HG03565 (cell line): ENCODE data around the gene ZNF195.
"Not testable (repeated sequence)": the region's sequence is repeated elsewhere in the genome, so short reads cannot be mapped to it uniquely, and the experiment has no call there.

Experiments used
- ATAC-seq: cut with Tn5 transposase; IDR thresholded peaks from one replicate; pipeline ENCODE4 v1.9.1; 2021; ENCODE audit warnings: mild to moderate bottlenecking, moderate library complexity; ENCODE audit not compliant: unreplicated experiment

The ZNF195 gene

DNA sequence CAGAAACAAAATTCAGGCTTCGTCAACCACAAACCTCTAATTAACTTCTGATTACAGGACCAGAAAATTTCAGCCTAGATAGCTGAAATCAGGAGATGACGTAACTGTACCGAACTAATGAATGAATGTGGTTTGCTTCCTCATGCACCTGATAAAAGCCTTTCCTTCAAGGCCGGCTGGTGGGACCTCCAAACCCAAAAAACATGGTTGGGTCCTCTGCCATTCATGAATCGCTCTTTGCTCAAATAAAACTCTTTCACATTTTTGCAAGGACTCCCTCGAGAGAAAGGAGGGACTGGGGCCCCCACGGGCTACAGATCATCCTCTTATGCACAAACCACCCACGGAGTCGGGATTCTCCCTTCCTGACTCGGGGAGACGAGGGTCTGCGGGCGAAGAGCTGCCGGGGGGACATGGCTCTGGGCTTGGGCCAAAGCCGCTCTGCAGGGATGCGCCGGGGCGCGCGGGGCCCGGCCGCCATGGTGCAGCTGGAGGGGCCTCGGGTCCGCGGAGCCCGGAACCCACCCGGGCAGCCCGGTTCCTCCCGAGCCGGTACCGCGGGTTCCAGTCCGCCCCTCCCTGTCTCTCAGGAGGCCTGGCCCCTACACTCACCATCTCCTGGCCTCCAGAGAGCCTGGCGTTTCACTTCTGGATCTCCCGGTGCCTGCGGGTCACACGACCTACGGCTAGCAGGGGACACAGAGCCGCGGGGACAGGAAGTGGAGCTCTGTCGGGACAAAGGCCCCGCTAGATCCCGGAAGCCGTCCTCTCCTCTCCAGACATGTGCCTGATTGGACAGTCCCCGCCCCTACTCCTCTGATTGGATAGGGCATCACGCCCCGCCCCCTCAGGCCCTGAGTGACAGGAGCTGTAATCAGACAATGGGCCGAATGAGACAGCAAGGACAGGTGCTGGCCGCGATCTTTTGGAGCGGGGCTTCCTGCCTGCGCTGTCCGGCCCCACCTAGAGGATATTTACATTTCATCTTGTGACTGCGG lies at the start of gene ZNF195:
Gene ZNF195, minus strand, starts transcription at position 721 of the 998 bp plus-strand sequence. Its CDS starts 106 bp downstream, at position 615.
- ATAC-seq = peak; percentile 98

DNA sequence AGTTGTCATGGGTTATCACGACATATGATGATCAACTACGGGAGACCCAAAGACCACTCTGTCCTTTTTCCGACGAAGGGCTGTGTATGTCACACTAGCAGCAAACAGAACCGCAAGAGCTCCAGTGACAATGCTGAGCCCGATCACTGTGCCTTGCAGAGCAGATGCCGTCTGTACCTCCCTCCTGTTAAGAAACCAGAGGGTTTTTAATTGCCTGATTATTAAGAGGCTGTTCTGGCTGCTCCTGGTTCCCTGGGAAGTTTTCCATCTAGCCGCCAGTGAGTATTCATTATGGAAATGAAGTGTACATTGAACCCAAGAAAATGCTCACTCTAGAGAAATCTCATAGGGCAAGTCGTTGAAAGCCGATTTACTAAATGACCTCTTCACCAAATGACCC lies 49.1 kb upstream of the ZNF195 start:
- ATAC-seq = not testable (repeated sequence)

- ATAC-seq = not testable (repeated sequence)
Observed at GRCh38 chr11:3426541-3426940, 47.6 kb upstream of the ZNF195 start.

DNA sequence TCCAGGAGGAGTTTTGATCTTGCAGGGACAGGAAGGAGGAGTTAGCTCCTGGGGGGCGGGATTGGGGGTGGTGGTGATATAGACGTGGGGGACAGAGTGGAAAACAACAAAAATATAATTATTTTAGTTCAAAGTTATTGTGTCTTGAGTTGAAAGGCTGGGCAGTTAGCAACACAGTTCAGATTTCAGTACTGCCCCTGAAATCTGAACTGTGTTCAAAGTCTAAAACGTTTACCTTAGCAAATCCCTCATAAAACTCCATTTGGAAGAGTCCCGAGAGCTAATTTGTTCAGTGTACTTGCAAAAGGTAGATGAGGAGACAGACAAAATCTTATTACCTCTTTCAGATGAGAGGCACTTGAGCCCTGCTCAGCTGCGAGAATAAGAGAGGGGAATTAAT lies 45.0 kb upstream of the ZNF195 start:
- not testable (repeated sequence) for ATAC-seq

GRCh38 chr11:3423138-3423731 lies 44.3 kb upstream of the ZNF195 start:
- not testable (repeated sequence) for ATAC-seq

- ATAC-seq = peak; percentile 75
Observed at GRCh38 chr11:3422380-3423137, 43.6 kb upstream of the ZNF195 start.

DNA sequence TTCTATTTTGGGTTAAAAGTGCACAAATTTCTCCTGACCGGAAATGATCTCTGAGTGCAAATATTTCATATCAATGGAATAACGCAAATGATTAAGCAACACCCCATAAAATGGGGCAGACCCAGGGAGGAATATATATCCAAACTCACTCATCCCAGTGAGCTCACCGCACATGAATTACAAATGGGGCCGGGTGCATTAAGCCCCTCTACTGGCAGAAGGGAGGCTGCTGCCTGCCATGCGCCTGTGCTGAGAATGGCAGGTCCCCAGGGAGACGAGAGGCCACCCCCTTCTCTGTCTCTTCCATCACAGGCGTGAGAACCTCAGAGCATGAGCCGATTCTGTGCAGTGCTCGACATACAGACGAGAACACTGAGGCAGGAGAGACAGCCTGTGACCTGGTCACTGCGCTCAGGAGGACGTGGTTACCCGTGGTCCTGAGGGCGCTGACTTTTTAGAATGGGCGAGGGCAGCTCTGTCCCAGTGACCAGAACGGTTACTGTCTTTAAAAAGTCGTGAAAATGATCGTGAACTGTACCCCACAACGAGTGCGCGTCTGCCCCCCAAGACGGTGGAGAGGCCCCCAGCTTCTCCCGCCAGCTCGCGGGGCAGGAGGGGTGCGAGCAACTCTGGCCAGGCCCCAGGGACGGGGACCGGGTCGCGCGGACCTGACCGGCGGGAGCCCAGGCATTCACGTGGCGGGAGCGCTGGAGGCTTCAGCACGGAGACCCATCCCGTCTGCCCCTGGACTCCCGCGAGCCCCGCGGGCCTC lies 42.8 kb upstream of the ZNF195 start:
- peak; percentile 9 for ATAC-seq

GRCh38 chr11:3420281-3421042 lies 41.5 kb upstream of the ZNF195 start:
- ATAC-seq = not testable (repeated sequence)

DNA sequence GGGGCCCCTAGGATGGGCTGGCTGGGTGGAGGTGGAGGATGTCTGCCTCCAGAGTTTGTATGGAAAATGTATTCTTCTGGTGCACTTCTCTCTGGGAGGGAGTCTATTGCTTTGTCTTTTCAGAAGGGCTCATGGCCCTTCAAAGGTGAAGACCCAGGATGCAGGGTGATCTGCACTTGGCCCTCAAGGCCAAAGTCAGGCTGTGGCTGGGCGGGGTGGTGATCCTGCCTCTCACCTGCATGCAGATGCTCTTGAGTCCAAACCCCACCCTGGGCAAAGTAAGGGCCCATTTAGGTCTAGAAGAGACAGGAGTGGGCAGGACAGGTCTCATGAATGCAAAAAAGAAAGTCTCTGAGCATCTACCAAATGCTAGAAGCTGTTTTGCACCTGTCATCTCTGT lies 40.5 kb upstream of the ZNF195 start:
- ATAC-seq = not testable (repeated sequence)

GRCh38 chr11:3417047-3417446 lies 38.1 kb upstream of the ZNF195 start:
- not testable (repeated sequence) for ATAC-seq

GRCh38 chr11:3415301-3415700 lies 36.4 kb upstream of the ZNF195 start:
- ATAC-seq = not testable (repeated sequence)

DNA sequence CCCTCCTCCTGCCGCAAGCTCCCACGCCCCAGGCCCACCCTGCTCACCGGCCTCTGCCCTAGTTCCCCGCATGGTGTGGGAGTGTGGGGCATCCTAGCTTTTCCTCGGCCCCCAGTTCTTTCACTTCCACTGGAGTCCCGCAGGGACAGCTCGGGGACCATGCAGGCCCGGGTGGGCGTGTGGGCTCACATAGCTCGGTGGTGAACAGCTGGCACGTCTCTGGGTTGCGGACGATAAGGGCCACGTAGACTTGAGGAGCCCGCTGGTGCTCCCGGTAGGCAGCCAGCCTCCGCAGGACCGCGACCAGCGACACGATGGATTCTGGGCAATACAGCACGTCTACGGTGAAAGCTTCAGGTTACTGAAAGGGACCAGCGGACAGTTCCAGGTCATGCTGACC lies 34.7 kb upstream of the ZNF195 start:
- not testable (repeated sequence) for ATAC-seq

- ATAC-seq = no peak
Observed at GRCh38 chr11:3412837-3413236, 33.9 kb upstream of the ZNF195 start.

DNA sequence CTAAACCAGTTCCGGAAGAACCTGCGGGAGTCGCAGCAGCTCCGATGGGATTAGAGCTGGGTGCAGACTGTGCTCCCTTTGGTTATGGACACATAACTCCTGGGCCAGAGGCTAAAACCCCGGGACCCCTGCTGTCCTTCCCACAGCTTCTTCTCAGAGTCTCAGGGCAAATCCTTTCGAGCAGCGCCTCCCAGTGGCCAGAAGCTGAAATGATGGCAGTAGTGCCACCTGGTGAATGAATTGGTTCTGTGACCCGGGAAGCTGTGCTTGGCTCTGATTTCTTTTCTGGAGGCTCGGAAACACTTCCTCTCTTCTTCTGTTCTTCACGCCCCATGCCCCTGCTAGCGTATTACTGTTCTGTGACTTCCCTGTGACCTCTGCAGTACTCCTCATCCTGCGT lies 29.8 kb upstream of the ZNF195 start:
- not testable (repeated sequence) for ATAC-seq

- ATAC-seq = not testable (repeated sequence)
Observed at GRCh38 chr11:3408058-3408605, 29.2 kb upstream of the ZNF195 start.

DNA sequence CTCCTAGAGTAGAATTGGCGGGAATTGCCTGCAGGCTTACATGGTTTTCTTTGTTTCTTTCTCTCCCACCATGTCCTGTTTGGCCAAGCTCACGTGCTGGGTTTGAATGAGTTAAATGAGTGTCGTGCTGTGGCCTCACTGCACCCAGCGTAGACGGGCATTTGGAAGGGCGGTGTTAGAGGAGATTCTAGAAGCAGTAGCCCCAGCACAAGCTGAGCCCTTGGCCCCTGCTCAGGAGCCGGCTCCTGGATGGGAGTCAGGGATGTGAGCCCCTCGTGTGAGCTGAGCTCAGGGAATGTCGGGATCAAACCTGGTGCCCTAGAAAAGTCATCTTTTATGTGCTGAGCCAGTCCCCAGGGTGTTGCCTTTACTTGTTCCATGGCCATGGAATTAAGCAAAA lies 28.0 kb upstream of the ZNF195 start:
- ATAC-seq = not testable (repeated sequence)

DNA sequence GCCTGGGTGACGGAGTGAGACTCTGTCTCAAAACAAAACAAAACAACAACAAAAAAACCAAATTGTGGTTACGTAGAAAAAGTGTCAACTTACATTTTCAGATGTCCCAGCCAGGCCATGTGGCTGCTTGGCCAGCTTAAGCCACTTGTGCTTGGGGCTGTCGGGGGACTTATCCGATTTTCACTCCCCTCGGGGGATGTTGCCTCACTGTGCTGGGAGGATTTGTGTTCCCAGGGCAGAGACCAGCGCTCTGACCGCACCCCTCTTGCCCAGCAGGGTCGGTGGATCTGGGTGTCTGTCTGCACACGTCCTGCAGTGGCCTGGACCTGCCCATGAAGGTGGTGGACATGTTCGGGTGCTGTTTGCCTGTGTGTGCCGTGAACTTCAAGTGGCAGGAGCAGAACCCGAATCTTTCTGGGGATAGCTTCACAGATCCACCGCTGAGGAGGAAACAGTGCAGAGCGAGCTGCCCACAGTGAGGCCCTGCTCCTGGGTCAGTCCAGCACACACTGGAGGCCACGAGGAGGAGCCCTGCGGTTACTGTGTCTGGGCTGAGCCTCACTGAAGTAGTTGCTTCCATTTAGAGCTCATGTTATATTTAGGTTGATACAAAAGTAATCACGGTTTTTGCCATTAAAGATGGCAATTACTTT lies 27.4 kb upstream of the ZNF195 start:
- not testable (repeated sequence) for ATAC-seq

DNA sequence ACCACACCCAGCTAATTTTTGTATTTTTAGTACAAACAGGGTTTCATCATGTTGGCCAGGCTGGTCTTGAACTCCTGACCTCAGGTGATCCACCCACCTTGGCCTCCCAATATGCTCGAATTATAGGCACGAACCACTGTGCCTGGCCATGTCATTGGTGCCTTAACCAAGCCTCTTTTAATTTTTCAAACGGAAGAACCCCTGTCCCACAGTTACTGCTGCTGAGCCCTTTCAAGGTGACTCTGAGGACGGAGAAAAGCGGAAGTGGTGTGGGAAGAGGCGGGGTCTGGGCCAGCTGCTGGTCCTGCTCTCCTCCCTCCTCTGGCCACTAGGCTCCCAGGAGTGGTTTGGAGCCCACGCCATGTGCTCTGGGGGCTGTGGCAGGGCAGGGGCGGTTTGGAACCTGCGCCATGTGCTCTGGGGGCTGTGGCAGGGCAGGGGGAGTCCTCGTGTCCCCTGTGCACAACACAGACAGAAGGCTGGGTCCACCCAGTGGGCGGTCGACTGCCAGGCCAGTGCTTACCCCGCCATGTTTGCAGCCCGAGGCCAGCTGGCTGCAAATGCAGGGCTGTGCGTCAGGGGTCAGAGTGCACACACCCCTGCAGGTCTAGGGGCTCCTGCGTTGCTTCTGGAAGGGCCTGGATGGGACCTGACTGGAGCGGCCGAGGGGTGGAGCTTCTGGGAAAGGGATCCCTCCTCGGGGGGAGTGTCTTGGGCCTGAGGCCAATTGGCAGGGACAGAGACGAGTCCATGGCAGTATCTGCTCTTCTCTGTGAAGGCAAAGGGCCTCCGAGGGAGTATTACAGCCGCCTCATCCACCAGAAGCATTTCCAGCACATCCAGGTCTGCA lies 25.4 kb upstream of the ZNF195 start:
- not testable (repeated sequence) for ATAC-seq
